ENCODE results near the gene RFTN1. TPM values are rescaled to one million over a fixed set of nuclear protein-coding genes. Genes with fewer than 3 reads are reported as not detected.

RFTN1 gene
- total and polyA plus RNA-seq, 9 of the 15 experiments (the other 6 are each of a cell fraction or from before 2014, with no cell fraction given) = 0.08 to 0.51 (median 0.11) TPM; not detected in 6

- TF ChIP-seq RBM15 (IDR thresholded peaks at IDR 0.05; ENCODE audit: insufficient read depth, low read length) (no peak), BACH1 (tag; IDR thresholded peaks at IDR 0.05) (no peak), ARNT (IDR thresholded peaks at IDR 0.05) (no peak), SPI1 (IDR thresholded peaks at IDR 0.05; ENCODE audit: borderline replicate concordance, low read depth, low read length) (no peak), SIN3A (IDR thresholded peaks at IDR 0.05; ENCODE audit: borderline replicate concordance in 2 of 2, control insufficient read depth in 1 of 2, low read depth in 2 of 2, low read length in 2 of 2) (no peak), MCM5 (IDR thresholded peaks at IDR 0.05; ENCODE audit: low read depth) (no peak), PHF20 (IDR thresholded peaks at IDR 0.05; ENCODE audit: partially characterized antibody) (no peak), ZNF644 (tag; IDR thresholded peaks at IDR 0.05; ENCODE audit: low read depth) (no peak), CBFB (CRISPR knock-in tag; IDR thresholded peaks at IDR 0.05) (no peak), TAF9B (IDR thresholded peaks at IDR 0.05; ENCODE audit: partially characterized antibody) (no peak)
These were observed 140.1 kb downstream of the RFTN1 start (continued) for GRCh38 chr3:16373341-16373946.

GRCh38 chr3:16372362-16373292, 140.9 kb downstream of the RFTN1 start:
- in situ Hi-C loops (cut with MboI) (no loop called here), intact Hi-C loops (cut with micrococcal nuclease) (no loop called here)
- 24% methylated on average over 12 of the region's 12 CpGs for WGBS (ENCODE audit: insufficient coverage, low coverage, missing lambda C conversion rate)
- no peaks in the 10 kb centered on the region for H3K79me2 ChIP-seq (ENCODE audit: control insufficient read depth, insufficient read depth, low read length)
- ATAC-seq (no peak), FAIRE-seq (no peak), DNase-seq (ENCODE audit: extremely low read depth in 1 of 4, low spot score in 3 of 4) (no peak)
- no peak overlapping the region for H3K4me3 ChIP-seq
- POLR2A ChIA-PET = no interaction called here
- no peaks in the 10 kb centered on the region; a peak in 1 of 5 replicates for H3K27me3 ChIP-seq (ENCODE audit: control insufficient read depth in 2 of 2, insufficient read depth in 2 of 2, low read length in 2 of 2)
- BruUV-seq (replicated peaks) = no TSS peak
- H4K20me1 ChIP-seq (replicated peaks; ENCODE audit: control insufficient read depth, insufficient read depth, low read length) = 0 out of 2 replicates have a peak, but pooled peaks cover 4% of the 10 kb centered on the region
- H3K4me1 ChIP-seq (replicated peaks in 1 of 2; ENCODE audit: control insufficient read depth in 2 of 2, insufficient read depth in 2 of 2, low read length in 2 of 2) = peaks cover under 1 to 2% of the 10 kb centered on the region in 2 experiments; a peak in 1 of 5 replicates
- H3K9me3 ChIP-seq (replicated peaks; ENCODE audit: control insufficient read depth, insufficient read depth, low read depth, low read length) = no peaks in the 10 kb centered on the region
- no peak overlapping the region for H3K4me2 ChIP-seq (ENCODE audit: insufficient read depth, low read length)
- TF ChIP-seq LARP7 (IDR thresholded peaks at IDR 0.05) (no peak), ZNF436 (CRISPR knock-in tag; IDR thresholded peaks at IDR 0.05) (no peak), MLX (CRISPR knock-in tag; conservative IDR thresholded peaks at IDR 0.05) (no peak), ZNF77 (CRISPR knock-in tag; IDR thresholded peaks at IDR 0.05) (no peak), ZNF507 (tag; conservative IDR thresholded peaks at IDR 0.05) (no peak)
- no peaks in the 10 kb centered on the region for H3K9me1 ChIP-seq (ENCODE audit: control insufficient read depth, insufficient read depth, low read length)
- no peak overlapping the region for H2AFZ ChIP-seq (ENCODE audit: low read depth, low read length)
- CTCF ChIA-PET (ENCODE audit: low intra/inter-chr PET ratio) = no interaction called here
- no peaks in the 10 kb centered on the region for H3K36me3 ChIP-seq (ENCODE audit: control insufficient read depth, insufficient read depth, low read length)
- no peak overlapping the region for H3K9ac ChIP-seq (ENCODE audit: insufficient read depth in 1 of 2, low read depth in 2 of 2, low read length in 2 of 2)
- H3K27ac ChIP-seq (ENCODE audit: extremely low read depth, low read depth, low read length) = no peak overlapping the region
